Tibial nerve (tissue), 4 donors: ENCODE measurements around the gene SNRNP25. TPM values are rescaled to one million over a fixed set of nuclear protein-coding genes. Genes with fewer than 3 reads are reported as not detected.
A peak's percentile ranks its signal among the peaks of the same experiment; 100 is the strongest.

Experiments
- DNase-seq, 2 donors: peaks; one replicate each; pipeline ENCODE4 v3.0.0-alpha.2; 2019; ENCODE audit warnings: low spot score in 2 of 2
- H3K27ac ChIP-seq, 4 donors: fragments of 200-600 bp; sonication (generic) in 3 of 4; one replicate each; pipeline ENCODE4 v1.5.1; 2017 to 2019; ENCODE audit warnings: mild to moderate bottlenecking in 1 of 4
- H3K27me3 ChIP-seq, 2 donors: fragments of 200-600 bp; sonication (generic) in 1 of 2; one replicate each; pipeline versions ENCODE4 v1.5.1 to v1.6.0; 2017 to 2019
- H3K36me3 ChIP-seq, 3 donors: fragments of 200-600 bp; sonication (generic); one replicate each; pipeline ENCODE4 v1.5.1; 2018 to 2019
- H3K4me1 ChIP-seq, 4 donors: fragments of 200-600 bp; sonication (generic) in 3 of 4; one replicate each; pipeline ENCODE4 v1.5.1; 2017 to 2019
- H3K4me3 ChIP-seq, 4 donors: fragments of 200-600 bp; sonication (generic) in 3 of 4; one replicate each; pipeline ENCODE4 v1.5.1; 2017 to 2019; ENCODE audit warnings: mild to moderate bottlenecking in 1 of 4, moderate library complexity in 1 of 4
- H3K9me3 ChIP-seq, 4 donors: fragments of 200-600 bp; sonication (generic) in 3 of 4; one replicate each; pipeline ENCODE4 v1.5.1; 2017 to 2019
- CTCF ChIP-seq, 5 experiments: fragments of 200-600 bp in 3 of 5; fragments of 450-650 bp in 2 of 5; sonication (generic) in 3 of 5; IDR thresholded peaks; one replicate each; pipeline ENCODE4 v1.5.1; 2016 to 2019; ENCODE audit warnings: antibody characterized with exemption in 5 of 5, mild to moderate bottlenecking in 3 of 5, moderate library complexity in 2 of 5
- EP300 ChIP-seq, 2 donors: sonication (generic); formaldehyde crosslinking; IDR thresholded peaks; one replicate each; pipeline ENCODE4 v1.6.1; 2017; ENCODE audit warnings: antibody characterized with exemption in 2 of 2, mild to moderate bottlenecking in 1 of 2
- POLR2A ChIP-seq, 2 donors: fragments of 450-650 bp; IDR thresholded peaks; one replicate each; pipeline ENCODE4 v1.6.1; 2017; ENCODE audit warnings: antibody characterized with exemption in 2 of 2, mild to moderate bottlenecking in 2 of 2, moderate library complexity in 2 of 2
- WGBS, 2 donors: methylation state at CpG; one replicate each; pipeline ENCODE4 v1.1.5; 2018; 5-methylcytosine and 5-hydroxymethylcytosine counted together
- total RNA-seq, 4 donors: library from RNA; depleted of rRNA; stranded (reverse); fragments of >200 nt; gene quantifications; one replicate each; pipeline ENCODE4 v1.1.0, GENCODE V29; 2016

Gene SNRNP25
- total RNA-seq, 4 donors from 2014 or later = 9.3 to 21.6 (median 15.7) TPM

GRCh38 chr16:101586-101985, 48.0 kb downstream of the SNRNP25 start:
- Histone ChIP-seq H3K4me1 (peaks cover 4 to 62% (median 26%) of the 10 kb centered on the region in 4 donors), H3K36me3 (peaks cover 0 to 42% (median 9%) of the 10 kb centered on the region in 3 donors), H3K27me3 (no peaks in the 10 kb centered on the region), H3K9me3 (no peaks in the 10 kb centered on the region), H3K4me3 (no peak overlapping the region), H3K27ac (peak overlapping the region; percentile 44 to 88 (median 80))
- 48 to 50% methylated on average over 6 of the region's 6 CpGs for WGBS, 2 donors
- DNase-seq = no peak
- no peak for TF ChIP-seq POLR2A (IDR thresholded peaks at IDR 0.05)
- no peak for TF ChIP-seq EP300 (IDR thresholded peaks at IDR 0.05)
- TF ChIP-seq CTCF (IDR thresholded peaks at IDR 0.05) = no peak

- Histone ChIP-seq H3K36me3 (peaks cover 0 to 42% (median 9%) of the 10 kb centered on the region in 3 donors), H3K4me3 (no peak overlapping the region), H3K27ac (peak overlapping the region; percentile 44 to 88 (median 80)), H3K9me3 (no peaks in the 10 kb centered on the region), H3K27me3 (no peaks in the 10 kb centered on the region), H3K4me1 (peaks cover 4 to 62% (median 28%) of the 10 kb centered on the region in 4 donors)
- WGBS, 2 donors = 20 to 26% methylated on average over 19 of the region's 19 CpGs
- DNase-seq = peak; percentile 48 to 65
- no peak for TF ChIP-seq CTCF (IDR thresholded peaks at IDR 0.05)
- TF ChIP-seq POLR2A (IDR thresholded peaks at IDR 0.05) = peak in 1 of 2 donors; percentile 27
- peak; percentile 12 to 73 for TF ChIP-seq EP300 (IDR thresholded peaks at IDR 0.05)
Observed at GRCh38 chr16:102060-102855, 48.6 kb downstream of the SNRNP25 start.

GRCh38 chr16:104355-104754, 50.7 kb downstream of the SNRNP25 start:
- no peak for TF ChIP-seq POLR2A (IDR thresholded peaks at IDR 0.05)
- Histone ChIP-seq H3K27me3 (no peaks in the 10 kb centered on the region), H3K36me3 (peaks cover 0 to 35% (median 0%) of the 10 kb centered on the region in 3 donors), H3K27ac (no peak overlapping the region), H3K4me3 (no peak overlapping the region), H3K4me1 (peaks cover 4 to 49% (median 28%) of the 10 kb centered on the region in 4 donors), H3K9me3 (no peaks in the 10 kb centered on the region)
- 86 to 87% methylated on average over 5 of the region's 5 CpGs for WGBS, 2 donors
- no peak for DNase-seq

- Histone ChIP-seq H3K36me3 (peaks cover 0 to 39% (median 0%) of the 10 kb centered on the region in 3 donors), H3K27me3 (no peaks in the 10 kb centered on the region), H3K9me3 (no peaks in the 10 kb centered on the region), H3K4me1 (peaks cover 4 to 48% (median 28%) of the 10 kb centered on the region in 4 donors), H3K4me3 (no peak overlapping the region), H3K27ac (no peak overlapping the region)
- TF ChIP-seq EP300 (IDR thresholded peaks at IDR 0.05) (no peak), CTCF (IDR thresholded peaks at IDR 0.05) (no peak), POLR2A (IDR thresholded peaks at IDR 0.05) (no peak)
- 81 to 82% methylated on average over 3 of the region's 3 CpGs for WGBS, 2 donors
- no peak for DNase-seq
Observed at GRCh38 chr16:104928-105327, 51.3 kb downstream of the SNRNP25 start.

GRCh38 chr16:105521-105920, 51.9 kb downstream of the SNRNP25 start:
- H3K36me3 ChIP-seq = peaks cover 0 to 40% (median 0%) of the 10 kb centered on the region in 3 donors
- H3K27ac ChIP-seq = no peak overlapping the region
- TF ChIP-seq EP300 (IDR thresholded peaks at IDR 0.05) (no peak), POLR2A (IDR thresholded peaks at IDR 0.05) (no peak), CTCF (IDR thresholded peaks at IDR 0.05) (no peak)
- WGBS, 2 donors = 74 to 79% methylated on average over 6 of the region's 6 CpGs
- H3K9me3 ChIP-seq = no peaks in the 10 kb centered on the region
- no peaks in the 10 kb centered on the region for H3K27me3 ChIP-seq
- H3K4me1 ChIP-seq = peaks cover 4 to 42% (median 28%) of the 10 kb centered on the region in 4 donors
- DNase-seq = no peak
- H3K4me3 ChIP-seq = no peak overlapping the region
